Loucy (cell line): ENCODE measurements around the gene C16orf89.
"Not testable (repeated sequence)": the region's sequence is repeated elsewhere in the genome, so short reads cannot be mapped to it uniquely, and the experiment has no call there.

Source experiments
- H2AFZ ChIP-seq: fragments of 200-600 bp; sonication (generic); 2 replicates; pipeline ENCODE4 v1.6.0; 2016; ENCODE audit warnings: antibody characterized with exemption, mild to moderate bottlenecking, low read length, moderate library complexity
- H3F3A ChIP-seq: fragments of 200-600 bp; 2 replicates; pipeline ENCODE4 v1.6.0; 2016; ENCODE audit warnings: antibody characterized with exemption, low read depth, mild to moderate bottlenecking
- H3K27me3 ChIP-seq: fragments of 200-600 bp; sonication (generic); 2 replicates; pipeline ENCODE4 v1.6.1; 2014; ENCODE audit warnings: low read length, mild to moderate bottlenecking; ENCODE audit not compliant: insufficient read depth, poor library complexity, severe bottlenecking
- H3K36me3 ChIP-seq: fragments of 200-600 bp; sonication (generic); 2 replicates; pipeline ENCODE4 v1.6.1; 2016; ENCODE audit warnings: low read length; ENCODE audit not compliant: insufficient read depth
- H3K4me1 ChIP-seq: fragments of 200-600 bp; sonication (generic); 2 replicates; pipeline ENCODE4 v1.5.1; 2014; ENCODE audit warnings: low read length, mild to moderate bottlenecking; ENCODE audit not compliant: insufficient read depth, poor library complexity, severe bottlenecking
- H3K4me2 ChIP-seq: fragments of 200-600 bp; sonication (generic); 2 replicates; pipeline ENCODE4 v1.6.0; 2014; ENCODE audit warnings: antibody characterized with exemption, low read length, low read depth, mild to moderate bottlenecking; ENCODE audit not compliant: poor library complexity, severe bottlenecking
- H3K4me3 ChIP-seq: fragments of 200-600 bp; sonication (generic); 2 replicates; pipeline ENCODE4 v1.5.1; 2014; ENCODE audit warnings: low read length, mild to moderate bottlenecking, mixed read lengths; ENCODE audit not compliant: poor library complexity, severe bottlenecking
- H3K79me2 ChIP-seq: fragments of 200-600 bp; sonication (generic); 2 replicates; pipeline ENCODE4 v1.6.1; 2014; ENCODE audit warnings: low read length; ENCODE audit not compliant: insufficient read depth
- H3K9ac ChIP-seq: fragments of 200-600 bp; sonication (generic); 2 replicates; pipeline ENCODE4 v1.6.0; 2014; ENCODE audit warnings: mild to moderate bottlenecking, low read depth, low read length, moderate library complexity; ENCODE audit not compliant: poor library complexity, severe bottlenecking
- H3K9me2 ChIP-seq: fragments of 200-600 bp; sonication (generic); replicated peaks from 2 replicates; pipeline ENCODE4 v1.6.1; 2016; ENCODE audit warnings: low read depth, low read length, mixed read lengths
- H3K9me3 ChIP-seq: fragments of 200-600 bp; sonication (generic); 2 replicates; pipeline ENCODE4 v1.6.1; 2014; ENCODE audit warnings: mild to moderate bottlenecking, antibody characterized with exemption, low read length, low read depth; ENCODE audit not compliant: insufficient read depth
- H4K20me1 ChIP-seq: fragments of 200-600 bp; sonication (generic); 2 replicates; pipeline ENCODE4 v1.6.0; 2014; ENCODE audit warnings: antibody characterized with exemption, low read length, mild to moderate bottlenecking; ENCODE audit not compliant: insufficient read depth, poor library complexity, severe bottlenecking

The C16orf89 gene

GRCh38 chr16:5093081-5093480 lies 27.3 kb upstream of the C16orf89 start:
- H2AFZ ChIP-seq, H3K4me3 ChIP-seq, H3K9me3 ChIP-seq, H3K9ac ChIP-seq, H3K4me1 ChIP-seq, H3F3A ChIP-seq, H3K36me3 ChIP-seq, H4K20me1 ChIP-seq, H3K27me3 ChIP-seq, H3K9me2 ChIP-seq, H3K79me2 ChIP-seq, H3K4me2 ChIP-seq: not testable (repeated sequence)

- not testable (repeated sequence) for H3K9me3 ChIP-seq, H3K4me2 ChIP-seq, H3K4me3 ChIP-seq, H3K4me1 ChIP-seq, H3K9ac ChIP-seq, H3F3A ChIP-seq, H3K36me3 ChIP-seq, H3K27me3 ChIP-seq, H3K9me2 ChIP-seq, H2AFZ ChIP-seq, H4K20me1 ChIP-seq, H3K79me2 ChIP-seq
Observed at GRCh38 chr16:5090592-5090991, 24.8 kb upstream of the C16orf89 start.

GRCh38 chr16:5089911-5090555 lies 24.3 kb upstream of the C16orf89 start:
- not testable (repeated sequence) for H3K4me2 ChIP-seq, H3K9me3 ChIP-seq, H3F3A ChIP-seq, H3K79me2 ChIP-seq, H2AFZ ChIP-seq, H3K4me1 ChIP-seq, H3K9ac ChIP-seq, H4K20me1 ChIP-seq, H3K9me2 ChIP-seq, H3K27me3 ChIP-seq, H3K36me3 ChIP-seq, H3K4me3 ChIP-seq

- H4K20me1 ChIP-seq, H3K9ac ChIP-seq, H3K9me3 ChIP-seq, H3K36me3 ChIP-seq, H3K79me2 ChIP-seq, H3K27me3 ChIP-seq, H3K9me2 ChIP-seq, H3K4me3 ChIP-seq, H3K4me1 ChIP-seq, H3F3A ChIP-seq, H2AFZ ChIP-seq, H3K4me2 ChIP-seq: not testable (repeated sequence)
Observed at GRCh38 chr16:5088936-5089335, 23.2 kb upstream of the C16orf89 start.

GRCh38 chr16:5088086-5088790 lies 22.5 kb upstream of the C16orf89 start:
- H3F3A ChIP-seq, H3K27me3 ChIP-seq, H3K4me1 ChIP-seq, H3K4me2 ChIP-seq, H3K79me2 ChIP-seq, H3K9me3 ChIP-seq, H3K36me3 ChIP-seq, H3K9me2 ChIP-seq, H4K20me1 ChIP-seq, H2AFZ ChIP-seq, H3K4me3 ChIP-seq, H3K9ac ChIP-seq: not testable (repeated sequence)

GRCh38 chr16:5085716-5086115 lies 20.0 kb upstream of the C16orf89 start:
- not testable (repeated sequence) for H3K4me3 ChIP-seq, H3K4me2 ChIP-seq, H4K20me1 ChIP-seq, H3K9ac ChIP-seq, H3K27me3 ChIP-seq, H3K79me2 ChIP-seq, H3K9me2 ChIP-seq, H3K9me3 ChIP-seq, H3K36me3 ChIP-seq, H2AFZ ChIP-seq, H3K4me1 ChIP-seq, H3F3A ChIP-seq
